ENCODE measurements around the gene LRRC45.
"Not testable (repeated sequence)": the region's sequence is repeated elsewhere in the genome, so short reads cannot be mapped to it uniquely, and the experiment has no call there.

The LRRC45 gene

GRCh38 chr17:82035488-82035887 lies 12.4 kb downstream of the LRRC45 start:
- DNase-seq (ENCODE audit: low spot score): no peak

DNA sequence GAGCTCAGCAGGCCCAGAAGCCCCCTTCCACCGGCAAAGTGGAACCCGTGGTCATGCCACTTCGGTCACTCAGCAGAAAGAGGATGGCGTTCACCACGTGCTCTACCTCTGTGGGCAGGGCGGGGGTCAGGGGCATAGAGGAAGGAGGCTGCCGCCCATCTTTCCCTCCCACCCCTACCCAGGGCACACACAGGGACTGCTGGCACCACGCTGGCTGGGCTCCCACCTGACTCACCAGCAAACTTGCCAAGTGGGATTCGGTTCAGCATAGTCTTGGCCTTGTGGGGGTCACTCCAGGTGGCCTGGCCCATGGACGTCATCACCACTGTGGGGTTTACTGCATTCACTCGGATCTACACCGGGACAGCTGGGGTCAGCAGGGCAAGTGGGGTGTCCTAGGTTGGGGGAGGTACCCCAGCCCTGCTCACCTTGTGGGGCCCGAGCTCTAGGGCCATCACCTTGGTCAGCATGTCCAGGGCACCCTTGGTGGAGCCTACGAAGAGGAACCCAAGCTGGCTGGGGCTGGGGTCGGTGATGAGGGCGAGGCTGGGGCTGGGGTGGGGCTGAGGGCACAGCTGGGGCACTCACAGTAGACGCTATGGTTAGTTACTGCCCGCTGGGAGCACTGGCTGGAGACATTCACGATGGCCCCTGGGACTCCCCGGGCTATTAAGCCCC lies 13.0 kb downstream of the LRRC45 start:
- DNase-seq (ENCODE audit: low spot score): no peak

DNA sequence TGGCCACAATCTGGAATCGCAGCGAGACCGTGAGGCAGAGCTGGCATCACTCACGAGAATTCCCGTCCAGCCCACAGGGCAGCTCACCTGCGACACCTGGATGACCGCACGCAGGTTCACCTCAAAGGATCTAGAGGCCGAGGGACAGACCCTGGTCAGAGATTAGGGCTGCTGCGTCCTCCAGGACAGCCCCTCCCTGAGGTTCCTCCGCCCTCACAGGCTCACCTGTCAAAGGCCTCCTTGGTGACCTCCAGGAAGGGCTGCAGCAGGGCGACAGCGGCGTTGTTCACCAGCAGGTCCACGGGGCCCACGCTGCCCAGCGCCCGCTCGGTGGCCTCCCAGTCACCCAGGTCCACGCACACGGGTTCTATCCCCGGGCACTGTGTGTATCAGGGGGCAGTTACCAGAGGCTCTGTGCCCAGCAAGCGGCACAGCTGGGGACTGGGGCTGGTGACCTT lies 13.6 kb downstream of the LRRC45 start:
- no peak for DNase-seq (ENCODE audit: low spot score)

GRCh38 chr17:82037092-82037888 lies 14.2 kb downstream of the LRRC45 start, which contains the start of gene DCXR:
Gene DCXR (minus strand): TSS chr17:82037697. CDS start chr17:82037682, 15 bp downstream.
- DNase-seq (ENCODE audit: low spot score): peak; percentile 96

DNA sequence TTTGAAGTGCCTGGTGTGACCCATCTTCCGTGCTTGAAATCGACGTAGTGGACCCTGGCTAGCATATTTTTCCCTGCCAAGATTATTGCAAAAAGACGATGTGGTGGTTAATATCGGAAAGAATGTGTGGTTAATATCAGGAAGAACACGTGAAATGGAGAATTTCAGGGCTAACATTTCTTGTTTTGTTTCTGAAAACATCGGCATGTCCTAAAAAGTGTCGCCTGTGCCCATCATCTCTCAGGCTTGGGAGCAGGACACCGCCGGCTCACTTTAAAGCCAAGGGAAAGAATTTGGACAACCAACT lies 14.7 kb downstream of the LRRC45 start:
- no peak for DNase-seq (ENCODE audit: low spot score)

- not testable (repeated sequence) for DNase-seq (ENCODE audit: low spot score)
Observed at GRCh38 chr17:82038796-82039409, 15.8 kb downstream of the LRRC45 start.

GRCh38 chr17:82039695-82040299 lies 16.7 kb downstream of the LRRC45 start:
- no peak for DNase-seq (ENCODE audit: low spot score)

- no peak for DNase-seq (ENCODE audit: low spot score)
Observed at GRCh38 chr17:82041144-82041814, 18.2 kb downstream of the LRRC45 start.

- DNase-seq (ENCODE audit: low spot score): no peak
Observed at GRCh38 chr17:82042649-82043048, 19.5 kb downstream of the LRRC45 start.

GRCh38 chr17:82043507-82043906 lies 20.4 kb downstream of the LRRC45 start:
- DNase-seq (ENCODE audit: low spot score): no peak

DNA sequence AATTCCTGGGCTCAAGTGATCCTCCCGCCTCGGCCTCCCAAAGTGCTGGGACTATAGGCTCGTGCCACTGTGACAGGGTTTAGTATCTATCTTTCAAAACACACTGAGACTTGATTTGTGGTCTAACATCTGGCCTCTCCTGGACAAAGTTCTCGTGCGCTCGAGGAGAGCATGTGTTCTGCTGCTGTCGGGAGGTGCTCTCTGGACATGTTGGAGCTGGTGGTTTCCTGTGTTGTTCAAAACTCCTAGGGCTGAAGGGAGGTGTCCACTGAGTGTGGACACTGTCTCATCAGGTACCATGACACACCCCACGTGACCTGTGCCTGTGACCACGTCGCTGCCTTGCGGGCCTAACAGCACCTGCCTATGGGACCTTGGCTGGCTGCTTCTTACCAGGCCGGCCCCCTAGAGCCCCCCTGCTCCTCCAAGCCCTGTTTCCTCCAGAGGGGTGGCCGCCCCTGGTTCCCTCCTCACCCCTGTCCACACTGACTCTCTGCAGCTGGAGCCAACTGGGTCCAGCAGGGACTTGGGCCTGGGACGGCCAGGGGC lies 22.9 kb downstream of the LRRC45 start:
- DNase-seq (ENCODE audit: low spot score): no peak

DNA sequence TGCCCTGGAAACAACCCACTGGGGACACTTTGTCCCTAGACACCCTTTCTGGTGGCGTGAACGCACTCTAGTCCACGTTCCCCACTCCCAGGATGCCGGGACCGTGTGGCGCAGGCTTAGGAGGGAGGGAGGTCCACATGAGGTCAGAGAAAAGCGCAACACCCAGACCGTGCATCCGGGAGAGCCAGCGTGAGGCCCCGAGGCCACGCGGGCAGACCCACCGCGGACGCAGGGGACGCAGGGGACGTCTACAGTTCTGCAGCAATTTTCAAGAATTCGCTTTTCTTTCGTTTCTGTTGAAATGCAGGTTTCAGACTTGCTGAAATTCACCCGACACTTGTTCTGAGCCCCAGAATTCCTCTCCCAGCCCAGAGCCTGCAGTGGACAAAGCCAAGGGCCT lies 23.8 kb downstream of the LRRC45 start:
- DNase-seq (ENCODE audit: low spot score): no peak

GRCh38 chr17:82047379-82047778 lies 24.3 kb downstream of the LRRC45 start:
- no peak for DNase-seq (ENCODE audit: low spot score)

- no peak for DNase-seq (ENCODE audit: low spot score)
Observed at GRCh38 chr17:82047914-82048570, 24.9 kb downstream of the LRRC45 start.

DNA sequence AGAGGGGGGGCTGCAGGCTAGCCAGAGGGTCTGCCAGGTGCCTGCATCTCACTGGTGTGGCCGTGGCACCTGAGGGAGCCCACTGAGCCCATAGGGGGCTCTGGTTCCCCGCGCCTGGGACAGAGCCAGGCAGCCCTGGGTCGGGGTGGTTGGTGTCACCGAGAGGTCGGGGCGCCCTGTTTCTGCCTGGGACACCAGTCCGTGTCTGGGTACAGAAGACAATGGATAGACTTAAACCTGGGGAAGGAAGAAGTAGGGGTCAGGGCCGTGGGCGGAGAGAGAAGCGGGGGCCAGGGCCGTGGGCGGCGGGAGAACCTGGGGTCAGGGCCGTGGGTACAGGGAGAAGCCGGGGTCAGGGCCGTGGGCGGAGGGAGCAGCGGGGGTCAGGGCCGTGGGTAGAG lies 25.5 kb downstream of the LRRC45 start:
- no peak for DNase-seq (ENCODE audit: low spot score)

DNA sequence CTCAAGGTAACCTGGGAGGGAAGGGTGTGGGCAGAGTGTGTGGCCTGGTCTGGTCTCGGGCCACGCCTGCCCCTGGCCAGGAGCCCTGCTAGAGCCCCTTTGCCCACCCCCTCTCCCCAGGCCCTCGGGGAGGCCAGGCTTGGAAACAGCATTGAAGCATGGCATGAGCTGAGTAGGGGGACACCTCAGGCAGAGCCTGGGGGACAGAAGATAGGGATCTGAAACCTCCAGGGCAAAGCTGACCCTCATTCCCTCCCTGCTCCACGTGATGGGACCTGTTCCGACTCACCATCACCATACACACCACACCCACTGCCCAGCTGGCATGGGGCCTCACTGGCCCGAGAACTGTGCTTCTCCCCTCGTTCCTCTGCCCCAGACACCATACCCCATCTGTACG lies 26.0 kb downstream of the LRRC45 start:
- DNase-seq (ENCODE audit: low spot score): no peak

DNA sequence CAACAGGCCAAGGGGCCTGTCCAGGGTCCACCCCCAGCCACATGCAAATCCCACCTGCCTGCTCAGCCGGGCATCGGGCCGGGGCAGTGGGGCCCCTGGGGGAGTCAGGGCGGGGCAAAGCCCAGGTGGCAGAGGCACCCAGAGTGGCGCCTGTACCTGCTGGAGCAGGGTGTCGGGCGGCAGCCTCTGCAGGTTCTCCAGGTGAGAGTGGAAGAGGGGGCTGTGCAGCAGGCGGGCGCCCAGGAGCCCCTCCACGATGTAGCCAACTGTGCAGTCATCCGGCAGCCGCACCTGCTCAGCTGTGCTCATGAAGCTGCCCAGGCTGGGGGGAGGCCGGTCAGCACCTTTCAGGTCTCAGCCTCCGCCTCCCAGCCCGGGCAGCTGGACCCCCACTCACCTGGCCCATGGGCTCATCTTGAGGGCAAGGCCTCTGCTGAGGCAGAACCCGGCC lies 26.4 kb downstream of the LRRC45 start:
- DNase-seq (ENCODE audit: low spot score): no peak

DNA sequence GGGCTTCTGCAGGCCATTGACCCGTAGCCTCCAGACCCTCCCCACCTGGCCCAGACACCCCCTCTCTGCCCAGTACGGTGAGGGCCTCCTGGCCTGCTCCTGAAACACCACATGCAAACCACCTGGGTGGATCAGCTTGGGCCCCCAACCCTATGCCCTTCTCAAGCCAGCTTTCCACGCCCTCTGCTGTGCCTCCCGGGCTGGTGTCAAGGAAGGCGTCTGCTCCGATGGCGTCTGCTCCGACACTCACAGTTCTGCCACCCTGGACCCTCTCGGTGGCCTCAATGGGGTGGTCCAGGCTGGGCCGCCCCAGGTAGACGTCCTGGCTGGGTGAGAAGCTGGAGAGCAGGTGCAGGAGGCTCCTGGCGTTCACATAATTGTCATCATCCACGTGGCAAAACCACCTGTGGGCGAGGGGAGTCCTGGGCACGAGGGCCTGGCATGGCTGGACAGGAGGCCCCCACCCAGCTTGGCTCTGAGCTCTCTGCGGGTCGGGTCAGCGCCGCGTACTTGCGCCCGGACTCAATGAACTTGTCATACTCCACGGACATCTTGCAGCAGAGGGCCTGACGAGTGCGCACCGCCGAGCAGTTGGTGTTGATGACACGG lies 27.2 kb downstream of the LRRC45 start:
- DNase-seq (ENCODE audit: low spot score): no peak

DNA sequence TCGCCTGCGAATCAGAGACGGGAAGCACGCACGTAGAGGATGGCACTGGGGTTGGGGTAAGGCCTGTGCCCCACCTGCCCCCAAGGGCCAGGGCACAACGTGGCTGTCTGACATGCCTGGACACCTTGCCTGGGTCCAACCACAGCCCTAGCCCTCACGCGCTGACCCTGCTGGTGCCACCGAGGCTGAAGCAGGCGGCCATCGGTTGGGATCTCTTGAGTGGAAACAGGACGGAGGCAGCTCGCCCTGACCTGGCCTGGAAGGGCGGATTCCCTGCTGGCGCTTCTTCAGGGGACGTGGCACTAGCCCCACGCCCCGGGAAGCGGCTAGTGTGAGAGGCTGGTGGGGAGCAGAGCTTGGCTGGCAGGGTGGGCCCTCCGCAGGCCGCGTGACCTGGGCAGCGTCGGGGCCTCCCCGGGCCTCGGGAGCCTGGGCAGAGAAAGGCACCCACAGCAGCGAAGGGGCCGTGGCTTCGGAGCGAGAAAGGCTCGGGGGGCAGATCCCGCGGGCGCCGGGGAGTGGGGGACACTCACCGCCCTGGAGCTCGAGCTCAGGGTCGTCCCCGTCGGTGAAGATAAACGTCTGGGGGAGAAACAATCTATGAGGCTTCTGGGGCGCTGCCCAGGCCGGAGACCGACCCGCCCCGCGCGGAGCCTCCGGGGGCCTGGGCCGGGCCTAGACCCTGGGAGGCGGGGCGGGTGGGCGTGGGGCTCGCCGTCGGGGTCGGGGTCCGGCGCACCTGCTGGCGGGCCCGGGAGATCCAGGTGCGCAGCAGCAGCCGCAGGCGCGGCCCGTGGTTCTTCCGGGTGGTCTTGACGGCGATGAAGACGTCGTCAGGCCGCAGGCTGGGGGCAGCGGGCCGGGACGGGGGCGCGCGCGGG lies 27.9 kb downstream of the LRRC45 start:
- no peak for DNase-seq (ENCODE audit: low spot score)
